Lower leg skin (tissue), 3 donors: ENCODE measurements around the gene NAMPT.

Experiments used
- POLR2A ChIP-seq, 2 donors: fragments of 450-650 bp; IDR thresholded peaks; one replicate each; pipeline ENCODE4 v1.6.1; 2016 to 2017; ENCODE audit warnings: antibody characterized with exemption in 2 of 2, mild to moderate bottlenecking in 1 of 2, moderate library complexity in 1 of 2
- TF ChIP-seq, protein P1 (sequence below), 3 donors: fragments of 450-650 bp; IDR thresholded peaks; one replicate each; pipeline ENCODE4 v1.5.1; 2016; ENCODE audit warnings: antibody characterized with exemption in 3 of 3, mild to moderate bottlenecking in 3 of 3, moderate library complexity in 2 of 3

DNA sequence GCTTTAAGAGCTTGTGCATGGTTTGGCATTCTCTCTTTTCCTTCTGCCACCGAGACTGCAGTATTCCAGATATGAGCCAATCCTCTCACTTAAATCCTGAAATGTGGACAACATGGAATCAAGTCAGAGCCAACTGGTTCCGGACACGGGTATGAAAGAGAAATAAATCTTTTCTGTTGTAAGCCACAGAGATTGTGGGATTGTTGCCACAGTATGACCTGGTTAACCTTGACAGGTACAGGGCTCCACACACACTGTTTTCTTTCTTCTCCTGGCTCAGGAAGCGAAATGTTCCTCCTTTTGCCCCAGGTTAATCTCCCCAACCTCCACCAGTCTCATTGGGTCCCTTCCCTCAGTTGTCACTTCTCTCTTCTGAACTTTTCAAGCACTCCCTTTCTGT lies 6.5 kb upstream of the NAMPT start:
- TF ChIP-seq, protein P1, sequence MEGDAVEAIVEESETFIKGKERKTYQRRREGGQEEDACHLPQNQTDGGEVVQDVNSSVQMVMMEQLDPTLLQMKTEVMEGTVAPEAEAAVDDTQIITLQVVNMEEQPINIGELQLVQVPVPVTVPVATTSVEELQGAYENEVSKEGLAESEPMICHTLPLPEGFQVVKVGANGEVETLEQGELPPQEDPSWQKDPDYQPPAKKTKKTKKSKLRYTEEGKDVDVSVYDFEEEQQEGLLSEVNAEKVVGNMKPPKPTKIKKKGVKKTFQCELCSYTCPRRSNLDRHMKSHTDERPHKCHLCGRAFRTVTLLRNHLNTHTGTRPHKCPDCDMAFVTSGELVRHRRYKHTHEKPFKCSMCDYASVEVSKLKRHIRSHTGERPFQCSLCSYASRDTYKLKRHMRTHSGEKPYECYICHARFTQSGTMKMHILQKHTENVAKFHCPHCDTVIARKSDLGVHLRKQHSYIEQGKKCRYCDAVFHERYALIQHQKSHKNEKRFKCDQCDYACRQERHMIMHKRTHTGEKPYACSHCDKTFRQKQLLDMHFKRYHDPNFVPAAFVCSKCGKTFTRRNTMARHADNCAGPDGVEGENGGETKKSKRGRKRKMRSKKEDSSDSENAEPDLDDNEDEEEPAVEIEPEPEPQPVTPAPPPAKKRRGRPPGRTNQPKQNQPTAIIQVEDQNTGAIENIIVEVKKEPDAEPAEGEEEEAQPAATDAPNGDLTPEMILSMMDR (IDR thresholded peaks at IDR 0.05) = no peak
- no peak for TF ChIP-seq POLR2A (IDR thresholded peaks at IDR 0.05)
